DND-41 (cell line): ENCODE data around the gene C17orf114.

Experiments used
- ATAC-seq: fragments of 200-7000 bp; cut with Tn5 transposase; 3 replicates; pipeline ENCODE4 v1.9.1; 2021; ENCODE audit warnings: low read depth; ENCODE audit not compliant: insufficient read depth
- DNase-seq: peaks from one replicate; pipeline ENCODE4 v3.0.0-alpha.2; 2020
- H2AFZ ChIP-seq: 2 replicates; pipeline ENCODE4 v1.6.0; 2012; ENCODE audit warnings: low read depth, low read length
- H3K27ac ChIP-seq: 2 replicates; pipeline ENCODE4 v1.5.1; 2012; ENCODE audit warnings: low read length, inconsistent platforms
- H3K27me3 ChIP-seq: fragments of 200-600 bp; sonication (generic); 2 replicates; pipeline ENCODE4 v1.6.0; 2012; ENCODE audit warnings: low read length, mild to moderate bottlenecking, inconsistent platforms; ENCODE audit not compliant: insufficient read depth, poor library complexity
- H3K36me3 ChIP-seq: 2 replicates; pipeline ENCODE4 v1.5.1; 2012; ENCODE audit warnings: low read length, inconsistent platforms; ENCODE audit not compliant: insufficient read depth
- H3K4me1 ChIP-seq: 2 replicates; pipeline ENCODE4 v1.5.1; 2012; ENCODE audit warnings: mild to moderate bottlenecking, low read length; ENCODE audit not compliant: insufficient read depth
- H3K4me2 ChIP-seq: 2 replicates; pipeline ENCODE4 v1.6.0; 2012; ENCODE audit warnings: mild to moderate bottlenecking, moderate library complexity, low read length, inconsistent platforms; ENCODE audit not compliant: insufficient read depth
- H3K4me3 ChIP-seq, 2 experiments: fragments of 200-600 bp in 1 of 2; shearing (Covaris generic) in 1 of 2; 2 replicates each; pipeline ENCODE4 v1.5.1; 2012 to 2016; ENCODE audit warnings: inconsistent platforms in 2 of 2, low read length in 2 of 2, mild to moderate bottlenecking in 2 of 2, low read depth in 1 of 2, moderate library complexity in 1 of 2
- H3K79me2 ChIP-seq: 2 replicates; pipeline ENCODE4 v1.6.0; 2012; ENCODE audit warnings: low read length, inconsistent platforms; ENCODE audit not compliant: insufficient read depth
- H3K9ac ChIP-seq: 2 replicates; pipeline ENCODE4 v1.6.0; 2012; ENCODE audit warnings: low read depth, mild to moderate bottlenecking, inconsistent platforms, low read length, moderate library complexity
- H3K9me3 ChIP-seq: 2 replicates; pipeline ENCODE4 v1.5.1; 2012; ENCODE audit warnings: low read length, moderate library complexity, mild to moderate bottlenecking, inconsistent platforms; ENCODE audit not compliant: insufficient read depth, severe bottlenecking
- H4K20me1 ChIP-seq: 2 replicates; pipeline ENCODE4 v1.6.0; 2012; ENCODE audit warnings: low read length; ENCODE audit not compliant: insufficient read depth
- CTCF ChIP-seq: IDR thresholded peaks from 2 replicates; pipeline ENCODE4 v1.5.1; 2012; ENCODE audit warnings: borderline replicate concordance, low read length, moderate library complexity, mild to moderate bottlenecking; ENCODE audit not compliant: poor library complexity, severe bottlenecking; ENCODE audit errors: extremely low read depth
- EZH2 ChIP-seq: IDR thresholded peaks from 3 replicates; pipeline ENCODE4 v1.6.1; 2012; ENCODE audit warnings: borderline replicate concordance, low read depth, mild to moderate bottlenecking, moderate library complexity, low read length, inconsistent platforms; ENCODE audit not compliant: severe bottlenecking

Gene C17orf114

GRCh38 chr17:4788159-4788806, 13.8 kb downstream of the C17orf114 start:
- H3K27ac ChIP-seq: no peak overlapping the region
- no peaks in the 10 kb centered on the region for H3K27me3 ChIP-seq
- DNase-seq (no peak), ATAC-seq (no peak)
- peaks cover 2% of the 10 kb centered on the region; the same call in 1 of the 2 replicates for H3K79me2 ChIP-seq
- H3K4me2 ChIP-seq: peak overlapping the region; percentile 98
- H3K36me3 ChIP-seq: no peaks in the 10 kb centered on the region
- H3K9ac ChIP-seq: no peak overlapping the region; the same call in 1 of the 2 replicates
- TF ChIP-seq EZH2 (no peak), CTCF (no peak)
- H4K20me1 ChIP-seq: no peaks in the 10 kb centered on the region
- H3K9me3 ChIP-seq: no peaks in the 10 kb centered on the region
- H3K4me3 ChIP-seq: no peak overlapping the region
- no peak overlapping the region for H2AFZ ChIP-seq
- peaks cover 20% of the 10 kb centered on the region for H3K4me1 ChIP-seq

GRCh38 chr17:4786516-4786915, 15.6 kb downstream of the C17orf114 start:
- Histone ChIP-seq H3K36me3 (no peaks in the 10 kb centered on the region), H3K27ac (no peak overlapping the region), H3K4me3 (no peak overlapping the region), H3K9ac (no peak overlapping the region), H2AFZ (no peak overlapping the region), H3K79me2 (peaks cover 2% of the 10 kb centered on the region; the same call in 1 of the 2 replicates), H3K4me1 (peaks cover 20% of the 10 kb centered on the region), H3K27me3 (no peaks in the 10 kb centered on the region), H3K9me3 (no peaks in the 10 kb centered on the region), H4K20me1 (no peaks in the 10 kb centered on the region), H3K4me2 (no peak overlapping the region)
- no peak for TF ChIP-seq CTCF
- no peak for TF ChIP-seq EZH2
- ATAC-seq (no peak), DNase-seq (no peak)

GRCh38 chr17:4786106-4786511, 16.0 kb downstream of the C17orf114 start, which contains the start of gene VMO1:
TSS of gene VMO1 (minus strand) at chr17:4786364. CDS start at chr17:4786352, 12 bp downstream.
- no peak for ATAC-seq

More at GRCh38 chr17:4786106-4786511, 16.0 kb downstream of the C17orf114 start, which contains the start of gene VMO1:
- Histone ChIP-seq H3K27ac (no peak within 1 kb of the TSS), H3K36me3 (no peaks in the 10 kb centered on the region), H3K79me2 (peaks cover 2% of the 10 kb centered on the region; the same call in 1 of the 2 replicates), H3K4me2 (no peak within 1 kb of the TSS), H4K20me1 (no peaks in the 10 kb centered on the region), H2AFZ (no peak within 1 kb of the TSS), H3K9ac (no peak within 1 kb of the TSS), H3K4me1 (peaks cover 20% of the 10 kb centered on the region), H3K4me3 (no peak within 1 kb of the TSS), H3K27me3 (no peaks in the 10 kb centered on the region), H3K9me3 (no peaks in the 10 kb centered on the region)
- no peak for TF ChIP-seq EZH2
- TF ChIP-seq CTCF: no peak
- DNase-seq: no peak
